ENCODE data around the gene MPEG1.

Gene MPEG1

DNA sequence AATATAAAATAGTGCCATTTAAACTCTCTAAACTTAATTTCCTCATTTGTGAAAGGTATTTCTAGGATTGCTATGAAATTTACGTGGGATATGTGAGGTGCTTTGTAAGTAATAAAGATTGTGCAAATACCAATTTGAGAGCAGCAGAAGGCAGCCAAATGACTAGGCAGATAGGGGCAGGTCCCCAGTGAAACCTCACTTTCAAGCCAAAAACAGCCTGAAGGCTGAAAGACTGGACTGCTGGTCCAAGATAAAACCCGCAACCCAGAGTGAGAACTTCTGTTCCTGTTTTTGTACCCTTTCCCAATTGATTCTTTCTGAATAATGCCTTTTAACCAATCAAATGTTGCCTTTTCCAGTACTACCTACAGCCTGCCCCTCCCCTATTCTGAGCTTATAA, 33.6 kb downstream of the MPEG1 start:
- no peaks in the 10 kb centered on the region for H3K27me3 ChIP-seq (replicated peaks; ENCODE audit: control insufficient read depth, insufficient read depth, low read length)
- no peak for TF ChIP-seq CTCF (IDR thresholded peaks at IDR 0.05; ENCODE audit: insufficient read depth, low read length, poor library complexity, severe bottlenecking)
- DNase-seq (ENCODE audit: extremely low read depth, insufficient read length) = no peak
- peaks cover 14% of the 10 kb centered on the region for H3K36me3 ChIP-seq (ENCODE audit: control insufficient read depth, insufficient read depth, low read length)
- no peak overlapping the region for H3K4me3 ChIP-seq (replicated peaks; ENCODE audit: low read depth, low read length)

DNA sequence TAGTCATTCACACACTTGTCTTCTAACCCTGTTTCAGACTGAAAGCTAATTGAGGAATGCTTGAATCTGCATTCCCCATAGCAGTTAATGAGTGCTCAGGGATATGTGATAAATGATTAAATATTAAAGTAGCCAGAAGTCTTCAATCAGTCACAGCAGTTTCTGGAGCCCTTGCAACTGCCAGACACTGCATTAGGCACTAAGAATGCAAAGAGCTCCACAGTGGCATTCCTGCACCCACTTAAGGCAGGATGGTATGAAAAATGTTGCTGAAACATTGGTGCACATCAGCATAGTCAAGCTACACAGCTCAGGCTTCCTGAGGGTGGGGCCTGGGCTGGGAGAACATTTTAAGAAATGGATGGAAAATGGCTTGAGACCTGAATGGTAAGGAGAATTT, 34.3 kb downstream of the MPEG1 start:
- DNase-seq (ENCODE audit: extremely low read depth, insufficient read length) = no peak
- H3K27me3 ChIP-seq (replicated peaks; ENCODE audit: control insufficient read depth, insufficient read depth, low read length) = no peaks in the 10 kb centered on the region
- H3K36me3 ChIP-seq (ENCODE audit: control insufficient read depth, insufficient read depth, low read length) = peaks cover 14% of the 10 kb centered on the region
- no peak for TF ChIP-seq CTCF (IDR thresholded peaks at IDR 0.05; ENCODE audit: insufficient read depth, low read length, poor library complexity, severe bottlenecking)
- no peak overlapping the region for H3K4me3 ChIP-seq (replicated peaks; ENCODE audit: low read depth, low read length)

- no peak for DNase-seq (ENCODE audit: extremely low read depth, insufficient read length)
- Histone ChIP-seq H3K36me3 (ENCODE audit: control insufficient read depth, insufficient read depth, low read length) (0 out of 2 replicates have a peak, but pooled peaks cover 2% of the 10 kb centered on the region), H3K4me3 (replicated peaks; ENCODE audit: low read depth, low read length) (no peak overlapping the region), H3K27me3 (replicated peaks; ENCODE audit: control insufficient read depth, insufficient read depth, low read length) (no peaks in the 10 kb centered on the region)
- no peak for TF ChIP-seq CTCF (IDR thresholded peaks at IDR 0.05; ENCODE audit: insufficient read depth, low read length, poor library complexity, severe bottlenecking)
Observed at GRCh38 chr11:59176330-59176729, 36.4 kb downstream of the MPEG1 start.

DNA sequence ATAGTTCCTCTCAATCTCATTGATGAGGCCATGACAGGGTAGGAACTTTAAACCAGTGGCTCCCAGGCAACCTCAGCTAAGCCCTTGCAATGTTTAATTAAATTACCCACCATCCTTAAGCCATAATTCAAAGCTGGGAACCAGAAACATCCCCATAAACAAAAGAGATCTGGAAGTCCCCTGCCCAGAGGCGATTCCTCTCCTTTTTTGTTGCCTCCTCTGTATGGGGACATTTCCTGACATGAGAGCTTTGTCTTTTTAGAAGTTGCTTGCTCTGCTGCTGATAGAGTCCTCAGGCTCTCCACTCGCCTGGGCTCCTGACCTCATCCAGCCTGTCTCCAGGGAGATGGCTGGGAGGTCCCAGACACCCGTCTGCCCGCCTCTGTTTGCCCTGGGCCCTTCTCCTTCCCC, 37.6 kb downstream of the MPEG1 start:
- H3K4me3 ChIP-seq (replicated peaks; ENCODE audit: low read depth, low read length) = no peak overlapping the region
- DNase-seq (ENCODE audit: extremely low read depth, insufficient read length) = no peak
- no peaks in the 10 kb centered on the region for H3K27me3 ChIP-seq (replicated peaks; ENCODE audit: control insufficient read depth, insufficient read depth, low read length)
- no peak for TF ChIP-seq CTCF (IDR thresholded peaks at IDR 0.05; ENCODE audit: insufficient read depth, low read length, poor library complexity, severe bottlenecking)
- H3K36me3 ChIP-seq (ENCODE audit: control insufficient read depth, insufficient read depth, low read length) = 0 out of 2 replicates have a peak, but pooled peaks cover 2% of the 10 kb centered on the region

- no peak for DNase-seq (ENCODE audit: extremely low read depth, insufficient read length)
- peak overlapping the region; percentile 86 for H3K4me3 ChIP-seq (replicated peaks; ENCODE audit: low read depth, low read length)
Observed at GRCh38 chr11:59174664-59175033, 38.1 kb downstream of the MPEG1 start.

More at GRCh38 chr11:59174664-59175033, 38.1 kb downstream of the MPEG1 start:
- Histone ChIP-seq H3K36me3 (ENCODE audit: control insufficient read depth, insufficient read depth, low read length) (0 out of 2 replicates have a peak, but pooled peaks cover 2% of the 10 kb centered on the region), H3K27me3 (replicated peaks; ENCODE audit: control insufficient read depth, insufficient read depth, low read length) (no peaks in the 10 kb centered on the region)
- TF ChIP-seq CTCF (IDR thresholded peaks at IDR 0.05; ENCODE audit: insufficient read depth, low read length, poor library complexity, severe bottlenecking) = no peak

Data from GM06990 (cell line).